ENCODE data around the gene ATF6.

ATF6 gene

GRCh38 chr1:161910604-161911003 is 144.5 kb downstream of the ATF6 start:
- DNase-seq (ENCODE audit: low spot score): no peak
- Histone ChIP-seq H4K8ac (ENCODE audit: low read depth, low read length) (no peak overlapping the region), H2BK5ac (ENCODE audit: low read length) (no peak overlapping the region), H2AK5ac (ENCODE audit: low read depth, low read length) (no peak overlapping the region), H3K27me3 (ENCODE audit: control insufficient read depth in 3 of 3, insufficient read depth in 3 of 3, low read depth in 1 of 3, low read length in 3 of 3) (no peaks in the 10 kb centered on the region), H3K36me3 (replicated peaks in 1 of 2; ENCODE audit: control insufficient read depth in 2 of 2, insufficient read depth in 2 of 2, low read length in 2 of 2) (peaks cover 0 to 32% of the 10 kb centered on the region in 2 donors), H3K9me3 (replicated peaks in 1 of 2; ENCODE audit: control insufficient read depth in 2 of 2, insufficient read depth in 1 of 2, low read depth in 1 of 2, low read length in 2 of 2) (no peaks in the 10 kb centered on the region), H3K14ac (ENCODE audit: low read length) (no peak overlapping the region), H2AFZ (ENCODE audit: low read length) (no peak overlapping the region), H2BK120ac (ENCODE audit: low read depth, low read length) (no peak overlapping the region), H3K4me2 (ENCODE audit: insufficient read depth, low read length, poor library complexity, severe bottlenecking) (no peak overlapping the region), H3K4ac (ENCODE audit: low read length) (no peak overlapping the region), H3K18ac (ENCODE audit: low read length) (no peak overlapping the region), H3K27ac (replicated peaks; ENCODE audit: low read length) (no peak overlapping the region), H2BK12ac (ENCODE audit: low read length) (no peak overlapping the region), H4K91ac (ENCODE audit: low read depth, low read length, poor library complexity) (no peak overlapping the region), H3K79me1 (ENCODE audit: low read depth, low read length) (no peaks in the 10 kb centered on the region), H2BK15ac (ENCODE audit: low read length) (no peak overlapping the region), H3K4me1 (ENCODE audit: control insufficient read depth in 2 of 2, insufficient read depth in 1 of 2, low read depth in 1 of 2, low read length in 2 of 2) (no peaks in the 10 kb centered on the region), H3K23ac (ENCODE audit: low read depth, low read length, poor library complexity) (no peak overlapping the region), H3K9ac (ENCODE audit: low read depth, low read length, poor library complexity) (no peak overlapping the region), H3K4me3 (ENCODE audit: low read length in 2 of 2) (no peak overlapping the region)

GRCh38 chr1:161913482-161914140 is 147.5 kb downstream of the ATF6 start:
- Histone ChIP-seq H3K9ac (ENCODE audit: low read depth, low read length, poor library complexity) (no peak overlapping the region), H2BK5ac (ENCODE audit: low read length) (no peak overlapping the region), H3K18ac (ENCODE audit: low read length) (no peak overlapping the region), H3K9me3 (replicated peaks in 1 of 2; ENCODE audit: control insufficient read depth in 2 of 2, insufficient read depth in 1 of 2, low read depth in 1 of 2, low read length in 2 of 2) (no peaks in the 10 kb centered on the region), H2AFZ (ENCODE audit: low read length) (no peak overlapping the region), H3K27me3 (ENCODE audit: control insufficient read depth in 3 of 3, insufficient read depth in 3 of 3, low read depth in 1 of 3, low read length in 3 of 3) (no peaks in the 10 kb centered on the region), H3K27ac (replicated peaks; ENCODE audit: low read length) (no peak overlapping the region), H3K4me3 (ENCODE audit: low read length in 2 of 2) (no peak overlapping the region), H4K8ac (ENCODE audit: low read depth, low read length) (no peak overlapping the region), H3K79me1 (ENCODE audit: low read depth, low read length) (no peaks in the 10 kb centered on the region), H2BK12ac (ENCODE audit: low read length) (no peak overlapping the region), H3K4me1 (ENCODE audit: control insufficient read depth in 2 of 2, insufficient read depth in 1 of 2, low read depth in 1 of 2, low read length in 2 of 2) (no peaks in the 10 kb centered on the region), H3K14ac (ENCODE audit: low read length) (no peak overlapping the region), H3K23ac (ENCODE audit: low read depth, low read length, poor library complexity) (no peak overlapping the region), H4K91ac (ENCODE audit: low read depth, low read length, poor library complexity) (no peak overlapping the region), H3K4ac (ENCODE audit: low read length) (no peak overlapping the region), H2BK120ac (ENCODE audit: low read depth, low read length) (no peak overlapping the region), H3K4me2 (ENCODE audit: insufficient read depth, low read length, poor library complexity, severe bottlenecking) (no peak overlapping the region), H3K36me3 (replicated peaks in 1 of 2; ENCODE audit: control insufficient read depth in 2 of 2, insufficient read depth in 2 of 2, low read length in 2 of 2) (peaks cover 0 to 34% of the 10 kb centered on the region in 2 donors), H2AK5ac (ENCODE audit: low read depth, low read length) (no peak overlapping the region), H2BK15ac (ENCODE audit: low read length) (no peak overlapping the region)
- DNase-seq (ENCODE audit: low spot score): no peak

- no peak overlapping the region for H3K18ac ChIP-seq (ENCODE audit: low read length)
- no peak overlapping the region for H3K14ac ChIP-seq (ENCODE audit: low read length)
- no peak overlapping the region for H2BK120ac ChIP-seq (ENCODE audit: low read depth, low read length)
- WGBS, 2 donors (ENCODE audit: extremely low coverage in 2 of 2, insufficient read length in 2 of 2, insufficient replicate concordance in 1 of 2): no CpG with 5 or more reads among the region's 1 CpG
- no peak overlapping the region for H4K91ac ChIP-seq (ENCODE audit: low read depth, low read length, poor library complexity)
- no peak overlapping the region for H2AK5ac ChIP-seq (ENCODE audit: low read depth, low read length)
- no peak for DNase-seq (ENCODE audit: low spot score)
- no peak overlapping the region for H3K27ac ChIP-seq (replicated peaks; ENCODE audit: low read length)
- H2BK15ac ChIP-seq (ENCODE audit: low read length): no peak overlapping the region
- no peak overlapping the region for H3K23ac ChIP-seq (ENCODE audit: low read depth, low read length, poor library complexity)
- no peak overlapping the region for H2AFZ ChIP-seq (ENCODE audit: low read length)
- H3K4ac ChIP-seq (ENCODE audit: low read length): no peak overlapping the region
- H2BK5ac ChIP-seq (ENCODE audit: low read length): no peak overlapping the region
- peaks cover 0 to 34% of the 10 kb centered on the region in 2 donors for H3K36me3 ChIP-seq (replicated peaks in 1 of 2; ENCODE audit: control insufficient read depth in 2 of 2, insufficient read depth in 2 of 2, low read length in 2 of 2)
- no peaks in the 10 kb centered on the region for H3K27me3 ChIP-seq (ENCODE audit: control insufficient read depth in 3 of 3, insufficient read depth in 3 of 3, low read depth in 1 of 3, low read length in 3 of 3)
- no peak overlapping the region for H3K4me3 ChIP-seq (ENCODE audit: low read length in 2 of 2)
- no peaks in the 10 kb centered on the region for H3K4me1 ChIP-seq (ENCODE audit: control insufficient read depth in 2 of 2, insufficient read depth in 1 of 2, low read depth in 1 of 2, low read length in 2 of 2)
- H3K9ac ChIP-seq (ENCODE audit: low read depth, low read length, poor library complexity): no peak overlapping the region
- H3K4me2 ChIP-seq (ENCODE audit: insufficient read depth, low read length, poor library complexity, severe bottlenecking): no peak overlapping the region
- no peak overlapping the region for H2BK12ac ChIP-seq (ENCODE audit: low read length)
- no peaks in the 10 kb centered on the region for H3K9me3 ChIP-seq (replicated peaks in 1 of 2; ENCODE audit: control insufficient read depth in 2 of 2, insufficient read depth in 1 of 2, low read depth in 1 of 2, low read length in 2 of 2)
- H3K79me1 ChIP-seq (ENCODE audit: low read depth, low read length): no peaks in the 10 kb centered on the region
- no peak overlapping the region for H4K8ac ChIP-seq (ENCODE audit: low read depth, low read length)
These were observed 148.5 kb downstream of the ATF6 start for GRCh38 chr1:161914595-161914994.

- no peak overlapping the region for H2BK12ac ChIP-seq (ENCODE audit: low read length)
- H4K91ac ChIP-seq (ENCODE audit: low read depth, low read length, poor library complexity): no peak overlapping the region
- no peaks in the 10 kb centered on the region for H3K9me3 ChIP-seq (replicated peaks in 1 of 2; ENCODE audit: control insufficient read depth in 2 of 2, insufficient read depth in 1 of 2, low read depth in 1 of 2, low read length in 2 of 2)
- no peak overlapping the region for H3K4ac ChIP-seq (ENCODE audit: low read length)
- WGBS, 2 donors (ENCODE audit: extremely low coverage in 2 of 2, insufficient read length in 2 of 2, insufficient replicate concordance in 1 of 2): no CpG with 5 or more reads among the region's 1 CpG
- H3K36me3 ChIP-seq (replicated peaks in 1 of 2; ENCODE audit: control insufficient read depth in 2 of 2, insufficient read depth in 2 of 2, low read length in 2 of 2): peaks cover 0 to 34% of the 10 kb centered on the region in 2 donors
- no peak overlapping the region for H2BK120ac ChIP-seq (ENCODE audit: low read depth, low read length)
- no peak overlapping the region for H3K23ac ChIP-seq (ENCODE audit: low read depth, low read length, poor library complexity)
- no peaks in the 10 kb centered on the region for H3K4me1 ChIP-seq (ENCODE audit: control insufficient read depth in 2 of 2, insufficient read depth in 1 of 2, low read depth in 1 of 2, low read length in 2 of 2)
- no peak overlapping the region for H4K8ac ChIP-seq (ENCODE audit: low read depth, low read length)
- DNase-seq (ENCODE audit: low spot score): no peak
- no peak overlapping the region for H2AK5ac ChIP-seq (ENCODE audit: low read depth, low read length)
- H3K4me3 ChIP-seq (ENCODE audit: low read length in 2 of 2): no peak overlapping the region
- no peak overlapping the region for H3K14ac ChIP-seq (ENCODE audit: low read length)
- no peak overlapping the region for H2BK15ac ChIP-seq (ENCODE audit: low read length)
- H3K79me1 ChIP-seq (ENCODE audit: low read depth, low read length): no peaks in the 10 kb centered on the region
- no peak overlapping the region for H3K27ac ChIP-seq (replicated peaks; ENCODE audit: low read length)
- no peak overlapping the region for H2AFZ ChIP-seq (ENCODE audit: low read length)
- no peak overlapping the region for H3K9ac ChIP-seq (ENCODE audit: low read depth, low read length, poor library complexity)
- no peak overlapping the region for H2BK5ac ChIP-seq (ENCODE audit: low read length)
- H3K18ac ChIP-seq (ENCODE audit: low read length): no peak overlapping the region
- H3K27me3 ChIP-seq (ENCODE audit: control insufficient read depth in 3 of 3, insufficient read depth in 3 of 3, low read depth in 1 of 3, low read length in 3 of 3): no peaks in the 10 kb centered on the region
- H3K4me2 ChIP-seq (ENCODE audit: insufficient read depth, low read length, poor library complexity, severe bottlenecking): no peak overlapping the region
These were observed 149.0 kb downstream of the ATF6 start for GRCh38 chr1:161915051-161915503.

Measured in neuronal stem cell (in vitro differentiated cells).